SW480 (cell line): ENCODE measurements around the gene RPLP1.
"Not testable (repeated sequence)": the region's sequence is repeated elsewhere in the genome, so short reads cannot be mapped to it uniquely, and the experiment has no call there.

Source experiments
- DNase-seq: peaks from one replicate; pipeline ENCODE4 v3.0.0-alpha.2; 2016; ENCODE audit warnings: low spot score

RPLP1 gene

DNA sequence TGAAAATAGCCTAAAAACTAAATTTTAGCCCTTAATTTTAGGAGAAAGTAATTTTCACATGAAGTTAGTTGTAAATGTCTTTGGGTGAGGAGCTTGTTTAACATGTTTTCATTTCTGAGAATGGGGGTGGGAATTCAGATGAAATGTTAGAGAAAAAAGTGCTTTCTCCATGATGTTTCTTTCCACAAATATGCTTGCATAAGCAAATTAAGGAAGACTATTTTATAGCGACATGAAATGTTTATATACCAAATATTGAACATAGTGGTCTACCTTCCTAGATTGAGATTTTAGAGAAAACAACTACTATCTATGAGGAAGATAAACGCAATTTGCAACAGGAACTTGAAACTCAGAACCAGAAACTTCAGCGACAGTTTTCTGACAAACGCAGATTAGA, 13.0 kb upstream of the RPLP1 start:
- DNase-seq = no peak

DNA sequence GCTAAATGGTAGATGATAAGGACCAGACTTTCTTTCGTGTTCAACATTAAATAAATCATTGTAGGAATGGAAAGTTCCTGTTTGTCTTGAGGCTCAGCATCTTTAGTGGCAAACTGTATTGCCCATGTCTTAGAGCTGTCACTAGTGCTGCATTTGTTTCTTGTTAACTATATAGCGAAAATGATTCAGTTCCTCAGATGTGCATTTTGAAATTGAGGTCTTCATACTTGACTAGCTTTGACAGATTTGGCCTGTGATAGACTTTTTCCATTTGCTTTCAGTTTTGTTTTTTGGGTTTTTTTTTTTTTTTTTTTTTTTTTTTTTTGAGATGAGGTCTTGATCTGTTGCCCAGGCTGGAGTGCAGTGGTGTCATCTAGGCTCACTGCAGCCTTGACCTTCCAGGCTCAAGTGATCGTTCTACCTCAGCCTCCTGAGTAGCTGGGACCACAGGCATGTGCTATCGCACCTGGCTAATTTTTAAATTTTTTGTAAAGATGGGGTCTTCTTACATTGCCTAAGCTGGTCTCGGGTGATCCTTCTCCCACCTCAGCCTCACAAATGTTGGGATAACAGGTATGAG, 9.5 kb upstream of the RPLP1 start:
- DNase-seq = no peak

DNA sequence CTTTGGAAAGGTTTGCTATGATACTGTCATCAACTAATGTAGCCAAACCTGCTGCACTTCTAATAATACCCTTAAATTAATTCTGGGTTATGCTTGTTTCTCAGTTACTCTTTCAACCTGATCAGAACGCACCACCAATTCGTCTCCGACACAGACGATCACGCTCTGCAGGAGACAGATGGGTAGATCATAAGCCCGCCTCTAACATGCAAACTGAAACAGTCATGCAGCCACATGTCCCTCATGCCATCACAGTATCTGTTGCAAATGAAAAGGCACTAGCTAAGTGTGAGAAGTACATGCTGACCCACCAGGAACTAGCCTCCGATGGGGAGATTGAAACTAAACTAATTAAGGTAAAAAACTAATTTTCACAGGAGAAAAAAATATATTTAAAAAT, 7.9 kb upstream of the RPLP1 start:
- no peak for DNase-seq

DNA sequence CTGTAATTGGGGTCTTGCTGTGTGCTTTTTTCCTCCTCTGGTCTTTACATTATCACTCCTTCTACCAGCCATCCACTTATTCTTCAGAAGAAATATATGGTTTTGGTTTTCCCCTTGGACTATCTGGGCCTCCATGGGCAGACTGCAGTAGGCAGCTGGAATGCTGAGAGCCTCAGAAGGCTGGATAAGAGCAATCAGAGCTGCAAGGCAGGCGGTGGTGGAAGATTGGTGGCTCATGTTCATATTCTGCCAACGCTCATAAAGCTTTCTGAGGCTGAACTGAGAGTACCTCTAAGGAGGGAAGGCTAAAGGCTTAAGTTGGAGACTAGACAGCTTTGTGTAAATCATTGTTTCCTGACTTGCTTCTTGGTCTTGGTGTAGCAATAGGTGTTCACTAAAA, 5.7 kb upstream of the RPLP1 start:
- DNase-seq = no peak

DNA sequence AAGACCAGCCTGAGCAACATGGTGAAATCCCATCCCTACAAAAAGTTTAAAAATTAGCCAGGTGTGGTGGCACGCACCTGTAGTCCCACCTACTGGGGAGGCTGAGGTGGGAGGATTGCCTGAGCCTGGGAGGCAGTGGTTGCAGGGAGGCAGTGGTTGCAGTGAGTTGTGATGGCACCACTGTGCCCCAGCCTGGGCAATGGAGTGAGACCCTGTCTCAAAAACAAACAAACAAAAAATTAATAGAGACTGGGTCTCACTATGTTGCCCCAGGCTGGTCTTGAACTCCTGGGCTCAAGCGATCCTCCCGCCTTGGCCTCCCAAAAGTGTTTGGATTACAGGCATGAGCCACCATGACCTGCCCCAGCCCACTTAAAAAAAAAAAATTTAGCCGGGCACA, 2.4 kb upstream of the RPLP1 start:
- not testable (repeated sequence) for DNase-seq

DNA sequence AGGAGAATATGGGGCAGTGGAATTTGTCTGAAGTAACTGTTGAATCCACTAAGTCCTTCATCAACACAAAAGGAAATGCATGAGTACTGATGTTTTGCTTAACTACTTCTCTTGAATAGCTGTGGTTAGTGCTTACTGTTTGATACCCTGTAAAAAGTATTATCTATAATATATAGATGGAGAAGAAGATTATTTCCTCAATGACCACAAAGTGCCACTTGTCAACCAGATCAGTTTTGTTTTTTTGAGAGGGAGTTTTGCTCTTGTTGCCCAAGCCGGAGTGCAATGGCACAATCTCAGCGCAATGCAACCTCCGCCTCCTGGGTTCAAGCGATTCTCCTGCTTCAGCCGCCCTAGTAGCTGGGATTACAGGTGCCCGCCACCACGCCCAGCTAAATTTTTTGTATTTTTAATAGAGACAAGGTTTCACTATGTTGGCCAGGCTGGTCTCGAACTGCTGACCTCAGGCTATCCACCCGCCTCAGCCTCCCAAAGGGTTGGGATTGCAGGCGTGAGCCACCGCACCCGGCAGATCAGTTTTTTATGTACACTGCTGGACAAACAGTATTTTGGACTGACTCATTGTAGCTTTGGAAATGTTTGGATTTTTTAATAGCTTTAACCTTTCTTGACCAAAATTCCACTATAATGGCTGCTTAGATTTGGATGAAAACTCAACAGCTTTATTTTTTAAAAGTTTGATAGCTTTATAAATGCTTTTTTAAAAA, 1.5 kb upstream of the RPLP1 start:
- DNase-seq = no peak

DNA sequence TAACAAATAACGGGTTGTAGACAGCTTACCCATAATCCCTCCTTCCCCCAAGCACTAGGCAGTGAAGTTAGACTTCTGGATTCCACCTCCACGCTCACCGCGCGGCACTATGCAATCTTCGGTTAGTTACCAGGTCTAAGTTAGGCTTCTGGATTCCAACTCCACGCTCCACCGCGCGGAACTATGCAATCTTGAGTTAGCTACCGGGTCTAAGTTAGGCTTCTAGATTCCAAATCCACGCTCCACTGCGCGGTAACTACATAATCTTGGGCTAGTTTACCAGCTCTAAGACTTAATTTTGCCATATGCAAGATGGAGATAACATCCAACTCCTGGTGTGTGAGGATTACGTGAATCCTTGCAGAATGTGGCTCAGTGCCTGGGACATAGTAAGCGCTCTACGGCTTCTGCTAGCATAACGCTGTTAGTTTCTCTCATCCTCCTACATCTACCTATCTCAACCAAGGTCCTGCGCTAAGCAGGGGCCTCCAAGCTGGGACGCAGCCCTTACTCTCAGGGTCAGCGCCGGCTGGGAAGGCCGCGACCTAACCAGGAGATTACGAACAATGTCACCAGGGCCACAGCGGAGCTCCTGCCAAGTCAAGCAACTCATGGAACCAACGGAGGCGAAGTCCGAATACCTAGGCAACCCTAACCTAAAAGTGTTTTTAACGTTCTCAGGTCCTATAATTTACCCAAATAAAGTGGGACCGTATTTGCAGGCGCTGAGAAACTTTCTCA, 497 bp upstream of the RPLP1 start:
- no peak for DNase-seq

DNA sequence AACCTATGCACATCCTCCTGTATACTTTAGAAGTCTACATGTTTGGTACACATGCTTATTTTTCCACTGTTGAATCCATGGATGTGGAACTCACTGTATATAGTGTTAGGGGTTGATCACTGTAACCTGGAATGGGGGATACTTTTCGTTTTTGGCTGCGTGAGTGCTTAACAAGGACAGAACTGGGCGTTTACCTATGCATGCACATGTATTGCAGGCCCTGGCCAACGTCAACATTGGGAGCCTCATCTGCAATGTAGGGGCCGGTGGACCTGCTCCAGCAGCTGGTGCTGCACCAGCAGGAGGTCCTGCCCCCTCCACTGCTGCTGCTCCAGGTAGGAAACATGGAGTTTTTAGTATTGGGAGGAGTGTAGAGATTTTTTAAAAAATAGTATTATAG, 2.3 kb downstream of the RPLP1 start:
- DNase-seq = no peak

DNA sequence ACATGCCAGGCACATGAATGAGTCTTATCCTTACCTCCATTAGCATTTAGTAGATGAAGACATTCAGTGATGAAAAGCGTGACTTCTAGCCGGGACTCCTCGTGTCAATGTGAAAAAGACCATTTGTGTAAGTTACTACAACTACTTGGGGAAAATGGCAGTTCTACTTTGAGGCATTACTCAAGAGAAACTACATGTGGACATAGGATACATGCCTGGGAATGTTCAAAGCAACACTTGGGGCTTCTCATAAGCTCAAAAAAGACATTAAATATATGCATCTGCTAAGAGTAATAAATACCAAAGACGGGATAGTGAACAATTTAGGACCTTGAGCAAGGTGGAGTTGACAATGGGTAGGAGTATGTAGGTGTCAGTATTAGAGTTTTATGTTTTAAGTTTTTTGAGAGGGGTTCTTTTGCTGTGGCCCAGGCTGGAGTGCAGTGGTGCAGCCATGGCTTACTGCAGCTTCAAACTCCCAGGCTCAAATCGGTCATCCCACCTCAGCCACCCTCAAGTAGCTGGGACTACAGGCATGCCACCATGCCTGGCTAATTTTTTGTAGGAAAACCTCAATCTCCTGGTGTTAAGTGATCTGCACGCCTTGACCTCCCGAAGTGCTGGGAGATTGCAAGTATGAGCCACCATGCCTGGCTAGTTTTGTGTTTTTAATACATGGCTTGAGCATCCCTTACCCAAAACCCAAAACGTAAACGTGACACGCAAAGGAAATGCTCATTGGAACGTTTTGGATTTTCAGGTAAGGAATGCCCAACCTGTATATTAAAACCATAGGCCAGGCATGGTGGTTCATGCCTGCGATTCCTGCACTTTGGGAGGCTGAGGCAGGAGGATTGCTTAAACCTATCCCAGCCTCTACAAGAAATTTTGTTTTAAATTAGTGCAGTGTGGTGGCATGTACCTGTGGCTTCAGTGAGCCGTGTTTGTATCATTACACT, 3.9 kb downstream of the RPLP1 start:
- DNase-seq = no peak

DNA sequence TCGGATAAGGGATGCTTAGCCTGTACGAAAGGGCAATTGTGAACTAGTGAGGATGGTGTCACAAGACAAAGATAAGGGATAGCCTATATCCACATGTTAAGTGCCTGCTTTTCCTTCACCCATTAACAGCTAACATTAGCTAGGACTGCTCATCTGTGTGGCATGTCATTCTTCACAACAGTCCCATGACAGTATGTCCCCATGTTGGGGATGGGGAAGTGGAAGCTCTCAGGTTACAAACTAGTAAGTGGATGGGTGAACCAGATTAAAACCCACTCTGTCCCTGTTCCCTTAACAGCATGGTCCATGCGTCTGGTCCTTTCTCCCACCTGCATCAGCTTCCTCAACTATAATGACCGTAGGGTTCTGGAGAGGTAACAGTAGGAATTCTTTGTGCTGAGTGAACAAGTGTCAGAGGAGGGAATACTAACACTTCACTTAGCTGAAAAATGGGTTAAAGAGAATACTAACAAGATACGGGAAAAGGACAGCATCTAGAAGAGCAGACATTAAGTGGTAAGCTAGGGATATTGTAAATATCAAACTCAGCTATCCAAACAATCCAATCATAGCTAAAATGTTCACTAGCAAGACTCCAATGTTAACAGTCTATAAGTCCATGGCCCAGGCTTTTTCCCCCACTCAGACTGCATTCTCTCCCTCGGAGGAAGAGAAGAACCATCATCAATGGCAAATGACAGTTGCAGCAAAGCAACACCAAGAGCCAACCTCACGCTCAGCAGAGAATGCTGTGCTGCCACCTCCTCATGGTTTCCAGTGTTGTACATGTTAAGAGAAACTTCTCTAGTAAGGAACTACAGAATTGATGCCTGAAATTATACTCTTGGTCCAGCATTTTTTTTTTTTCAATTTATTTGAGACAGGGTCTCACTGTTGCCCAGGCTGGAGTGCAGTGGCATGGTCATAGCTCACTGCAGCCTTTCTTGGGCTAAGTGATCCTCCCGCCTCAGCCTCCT, 5.0 kb downstream of the RPLP1 start:
- no peak for DNase-seq

DNA sequence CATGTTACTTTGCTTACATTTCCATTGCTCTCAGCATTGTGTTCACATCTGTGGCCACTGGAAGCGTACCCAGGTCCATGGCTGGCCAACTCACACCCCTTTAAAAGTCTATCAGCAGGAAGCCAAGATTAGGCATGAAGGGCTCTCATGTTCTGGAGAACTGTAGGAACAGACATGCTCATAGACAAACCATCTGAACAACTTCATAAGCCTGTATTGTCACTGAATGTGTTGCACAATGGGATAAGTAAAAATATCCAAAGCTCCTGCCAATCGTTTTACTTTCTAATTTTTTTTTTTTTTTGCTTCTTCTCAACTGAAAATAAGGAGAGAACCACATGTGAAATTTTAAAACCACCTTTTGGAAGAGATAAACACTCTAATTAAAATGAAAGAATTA, 6.4 kb downstream of the RPLP1 start:
- no peak for DNase-seq

DNA sequence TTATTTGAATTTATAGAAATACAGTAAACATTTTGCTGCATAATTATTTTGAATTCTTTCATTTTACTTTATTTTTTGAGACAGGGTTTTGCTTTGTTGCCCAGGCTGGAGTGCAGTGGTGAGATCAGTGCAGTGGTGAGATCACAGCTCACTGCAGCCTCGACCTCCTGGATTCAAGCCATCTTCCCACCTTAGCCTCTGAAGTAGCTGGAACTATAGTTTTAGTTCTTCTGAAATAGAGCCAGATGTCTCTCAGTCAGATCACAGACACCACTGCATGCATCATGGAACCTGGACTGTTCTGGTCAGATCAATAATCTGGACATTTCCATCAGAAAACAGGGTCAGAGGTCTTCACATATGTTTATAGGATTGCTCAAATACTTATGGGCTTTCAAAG, 7.9 kb downstream of the RPLP1 start:
- no peak for DNase-seq

DNA sequence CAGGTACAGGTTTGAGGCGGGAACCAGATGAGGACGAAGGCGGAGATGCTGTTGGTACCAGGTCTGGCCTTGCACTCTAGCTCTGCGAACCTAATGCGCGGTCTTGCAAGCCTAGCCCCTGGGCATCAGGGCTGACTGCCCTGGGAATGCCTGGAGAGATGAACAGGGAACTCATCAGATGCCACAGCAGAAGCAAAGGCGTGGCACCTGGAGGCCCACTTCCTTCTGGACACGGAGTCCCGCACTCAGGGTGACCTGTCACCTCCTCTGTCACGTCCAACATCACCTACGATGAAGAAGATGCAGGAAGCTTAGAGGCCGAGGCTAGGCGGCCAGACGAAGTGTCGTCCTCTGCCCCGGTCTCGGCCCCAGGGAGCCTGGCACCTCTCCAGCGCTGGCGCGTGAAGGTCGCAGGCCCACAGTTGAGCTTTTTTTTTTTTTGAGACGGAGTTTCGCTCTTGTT, 9.4 kb downstream of the RPLP1 start:
- DNase-seq = no peak

DNA sequence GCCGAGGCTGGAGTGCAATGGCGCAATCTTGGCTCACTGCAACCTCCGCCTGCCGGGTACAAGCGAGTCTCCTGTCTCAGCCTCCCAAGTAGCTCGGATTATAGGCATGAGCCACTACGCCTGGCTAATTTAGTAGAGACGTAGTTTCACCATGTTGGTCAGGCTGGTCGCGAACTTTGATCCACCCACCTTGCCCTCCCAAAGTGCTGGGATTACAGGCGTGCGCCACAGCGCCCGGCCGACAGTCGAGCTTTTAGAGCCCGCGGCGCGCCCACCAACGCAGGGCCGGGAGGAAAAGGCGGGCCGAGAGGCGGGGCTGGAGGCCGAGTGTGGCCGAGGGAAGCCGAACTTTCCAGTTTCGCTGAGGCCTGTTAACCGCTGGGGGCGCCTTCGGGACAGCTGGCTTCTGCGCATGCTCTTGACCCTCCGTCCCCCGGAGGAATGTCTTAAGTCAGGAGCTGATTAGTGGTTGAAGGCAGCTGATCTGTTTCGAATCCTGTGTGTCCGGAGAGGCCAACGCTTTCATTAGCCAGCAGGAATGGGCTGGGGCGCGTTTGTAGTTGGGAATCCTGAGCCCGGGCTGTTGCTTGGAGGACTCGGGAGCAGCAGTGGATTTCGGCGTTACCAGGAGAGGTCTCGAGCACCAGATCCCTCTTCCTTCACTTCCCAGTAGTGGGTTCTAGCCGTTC, 10.0 kb downstream of the RPLP1 start:
- DNase-seq = peak; percentile 95

DNA sequence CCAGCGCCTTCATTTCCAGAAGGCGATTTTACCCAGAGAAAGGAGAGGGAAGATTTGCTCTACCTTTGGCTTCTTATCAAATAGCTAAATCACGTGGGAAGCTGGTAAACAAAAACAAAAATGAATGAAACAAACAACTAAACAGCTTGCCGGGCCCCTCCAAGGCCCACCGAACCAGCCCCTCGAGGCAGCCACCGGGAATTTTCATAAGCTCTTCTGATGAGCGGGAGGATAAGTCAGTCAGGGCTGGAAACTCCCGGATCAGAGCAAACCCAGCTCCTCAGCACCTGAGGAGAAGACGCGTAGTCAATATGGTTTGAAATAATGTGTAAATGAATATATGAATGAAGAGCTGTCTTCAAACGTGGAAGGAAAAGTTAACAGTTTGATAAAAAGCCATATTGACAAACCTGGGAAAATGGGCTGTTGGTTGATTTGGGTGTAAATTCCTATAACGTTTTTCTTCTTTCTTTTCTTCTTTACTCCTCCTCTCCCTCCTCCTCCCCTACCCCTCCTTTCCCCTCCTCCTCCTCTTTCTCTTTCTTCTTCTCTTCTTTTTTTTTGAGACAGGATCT, 10.7 kb downstream of the RPLP1 start:
- DNase-seq = no peak

DNA sequence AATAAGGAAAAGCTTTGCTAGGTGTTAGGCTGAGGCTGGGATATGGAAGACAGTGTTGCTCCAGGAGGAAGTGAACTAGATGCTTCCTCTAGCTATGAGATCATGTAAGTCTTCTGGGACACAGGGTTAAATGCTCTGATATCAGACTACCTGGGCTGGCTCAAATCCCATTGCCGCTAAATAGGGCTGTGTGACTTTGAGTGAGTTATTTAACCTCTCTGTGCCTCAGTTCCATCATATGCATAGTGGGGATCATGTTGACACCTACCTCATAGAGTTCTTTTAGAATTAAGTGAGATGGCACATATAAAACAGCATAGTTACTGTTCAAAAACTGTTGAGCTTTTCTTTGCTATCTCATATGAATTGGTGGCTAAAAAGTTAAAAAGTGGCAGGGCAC, 12.6 kb downstream of the RPLP1 start:
- DNase-seq = no peak

DNA sequence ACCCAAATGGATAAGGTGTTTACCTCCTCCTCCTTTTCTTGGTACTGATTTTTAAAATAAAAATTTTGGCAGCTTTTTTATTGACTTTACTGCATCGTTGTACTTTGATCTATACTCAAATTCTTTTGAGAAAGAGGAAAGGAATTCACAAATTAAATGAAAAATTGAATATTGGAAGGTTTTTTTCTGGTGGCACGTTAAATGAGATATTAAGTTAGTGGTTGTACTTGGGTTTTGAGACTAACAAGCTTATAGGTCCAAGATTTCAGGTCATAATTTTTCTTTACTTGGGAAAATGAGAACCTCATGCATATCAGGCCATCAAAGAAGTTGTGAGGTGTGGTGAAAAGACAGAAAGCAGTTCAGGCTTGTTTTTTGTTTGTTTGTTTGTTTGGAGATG, 14.1 kb downstream of the RPLP1 start:
- DNase-seq = no peak

DNA sequence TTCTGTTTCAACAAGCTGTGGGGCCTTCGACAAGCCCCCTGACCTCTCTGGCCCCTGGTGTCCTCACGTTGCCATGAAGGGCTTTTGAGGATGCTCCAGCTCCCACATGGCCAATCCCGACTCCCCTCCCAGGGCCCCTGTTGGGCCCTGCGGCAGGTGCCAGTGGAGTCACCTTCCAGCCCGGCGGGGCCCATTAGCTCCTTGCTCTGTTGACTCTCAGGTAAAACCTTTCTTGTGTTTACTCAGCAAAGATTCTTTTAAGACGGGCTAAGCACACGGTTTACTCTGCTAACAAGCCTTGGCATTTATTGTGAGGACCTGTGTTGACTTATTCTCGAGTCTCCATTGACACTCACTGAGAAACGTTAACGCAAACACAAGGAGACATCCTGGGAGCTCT, 15.0 kb downstream of the RPLP1 start:
- DNase-seq = no peak

DNA sequence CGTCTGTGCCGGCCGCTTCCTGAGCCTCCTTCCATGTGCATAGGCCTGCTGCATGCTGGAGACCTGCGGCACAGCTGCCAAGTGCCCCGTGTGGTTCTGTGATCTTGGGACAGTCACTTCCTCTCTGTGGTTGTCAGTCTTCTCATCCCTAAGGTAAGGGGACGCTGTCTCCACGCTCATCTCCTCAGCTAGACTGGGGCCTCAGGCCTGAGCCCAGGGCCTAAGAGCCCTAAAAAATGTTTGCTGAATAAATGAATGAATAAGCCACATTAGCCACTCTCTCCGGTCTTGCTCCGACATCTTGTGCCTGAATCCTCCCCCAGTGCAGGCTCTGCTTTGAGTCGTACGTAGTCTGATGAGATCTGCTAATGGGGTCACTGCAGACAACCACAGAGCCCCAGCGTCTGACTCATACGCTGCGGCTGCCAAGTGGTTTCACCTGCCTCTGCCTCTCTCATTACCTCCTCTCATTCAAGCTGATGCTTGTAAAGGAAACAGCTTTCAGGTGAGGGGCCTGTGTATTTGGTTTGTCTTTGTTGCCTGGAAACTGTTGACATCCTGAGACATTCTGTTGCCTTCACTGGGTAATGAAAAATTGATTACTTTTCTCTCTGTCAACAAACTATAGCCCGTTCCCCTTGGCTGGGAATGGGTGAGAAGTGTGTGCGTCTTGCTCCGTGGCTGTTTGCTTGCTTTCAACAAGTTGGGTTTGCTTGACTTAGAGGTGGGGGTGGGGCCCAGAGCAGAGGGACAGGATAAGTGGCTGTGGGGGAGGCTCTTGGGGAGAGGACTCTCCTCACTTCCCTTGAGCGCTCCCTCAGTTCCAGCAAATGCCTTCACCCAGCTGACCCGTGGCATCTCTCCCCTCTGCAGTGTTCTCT, 15.9 kb downstream of the RPLP1 start:
- DNase-seq = peak; percentile 93
